Stomach (tissue), 9 donors: ENCODE measurements around the gene CARMIL1. TPM values are rescaled to one million over a fixed set of nuclear protein-coding genes. Genes with fewer than 3 reads are reported as not detected.
A peak's percentile ranks its signal among the peaks of the same experiment; 100 is the strongest.

Experiments
- DNase-seq, 2 donors: peaks; one replicate each; pipeline versions ENCODE4 v3.0.0 to v3.0.0-alpha.2; 2013 to 2019
- H3K27ac ChIP-seq, 5 donors: fragments of 200-600 bp in 4 of 5; sonication (generic) in 4 of 5; one replicate each; pipeline ENCODE4 v1.5.1; 2013 to 2019; ENCODE audit warnings: mild to moderate bottlenecking in 1 of 5, moderate library complexity in 1 of 5
- H3K27me3 ChIP-seq, 3 donors: fragments of 200-600 bp; sonication (generic); one replicate each; pipeline ENCODE4 v1.5.1; 2017 to 2019; ENCODE audit warnings: mixed run types in 1 of 3
- H3K36me3 ChIP-seq, 4 donors: fragments of 200-600 bp; sonication (generic); 1 replicate in 3 of 4; 2 replicates in 1 of 4; pipeline ENCODE4 v1.5.1; 2016 to 2019
- H3K4me1 ChIP-seq, 4 donors: fragments of 200-600 bp; sonication (generic); one replicate each; pipeline ENCODE4 v1.5.1; 2016 to 2019
- H3K4me3 ChIP-seq, 4 donors: fragments of 200-600 bp; sonication (generic) in 3 of 4; one replicate each; pipeline ENCODE4 v1.5.1; 2016 to 2019; ENCODE audit warnings: mild to moderate bottlenecking in 1 of 4
- H3K9me3 ChIP-seq, 4 donors: fragments of 200-600 bp; sonication (generic); one replicate each; pipeline ENCODE4 v1.5.1; 2016 to 2019
- EP300 ChIP-seq: sonication (generic); formaldehyde crosslinking; IDR thresholded peaks from one replicate; pipeline ENCODE4 v1.6.1; 2017; ENCODE audit warnings: antibody characterized with exemption
- POLR2A ChIP-seq, 4 donors: fragments of 450-650 bp; IDR thresholded peaks; one replicate each; pipeline ENCODE4 v1.6.1; 2016; ENCODE audit warnings: antibody characterized with exemption in 4 of 4, control low read depth in 2 of 4, mild to moderate bottlenecking in 1 of 4, moderate library complexity in 1 of 4
- POLR2AphosphoS5 ChIP-seq, 3 donors: sonication (generic); formaldehyde crosslinking; IDR thresholded peaks; one replicate each; pipeline ENCODE4 v1.6.1; 2016; ENCODE audit warnings: antibody characterized with exemption in 3 of 3
- WGBS, 5 donors: extraction: QIAGEN DNeasy Blood & Tissue Kit in 3 of 5; methylation state at CpG; one replicate each; pipeline versions ENCODE4 v1.1.5 to v1.1.7; 2013 to 2018; 5-methylcytosine and 5-hydroxymethylcytosine counted together
- intact Hi-C: fragments of 100-400 bp; cut with DNase I; formaldehyde crosslinking; loops from one replicate; pipeline ENCODE4 v1.15.1; 2023; ENCODE audit warnings: low total_unique reads
- polyA plus RNA-seq, 3 donors: library from polyadenylated mRNA; stranded (reverse); fragments of 200-250 nt; gene quantifications; one replicate each; pipeline ENCODE4 v1.2.3, GENCODE V29; 2013
- total RNA-seq, 5 donors: library from RNA; depleted of rRNA; stranded (reverse); fragments of >200 nt; gene quantifications; one replicate each; pipeline versions ENCODE4 v1.1.0 to v1.2.3, GENCODE V29; 2014 to 2016
- TF ChIP-seq, protein P1 (sequence below), 7 experiments: fragments of 450-650 bp in 4 of 7; fragments of 200-600 bp in 3 of 7; sonication (generic) in 3 of 7; IDR thresholded peaks; one replicate each; pipeline ENCODE4 v1.5.1; 2016 to 2019; ENCODE audit warnings: antibody characterized with exemption in 7 of 7, control low read depth in 2 of 7, mild to moderate bottlenecking in 1 of 7
- donor health status: healthy with polysubstance abuse.
- donor health status: Bipolar disorder and iron deficiency.
- donor health status: healthy.

The CARMIL1 gene
- total and polyA plus RNA-seq, 8 donors, result 10.5 to 42.7 (median 14.9) TPM

DNA sequence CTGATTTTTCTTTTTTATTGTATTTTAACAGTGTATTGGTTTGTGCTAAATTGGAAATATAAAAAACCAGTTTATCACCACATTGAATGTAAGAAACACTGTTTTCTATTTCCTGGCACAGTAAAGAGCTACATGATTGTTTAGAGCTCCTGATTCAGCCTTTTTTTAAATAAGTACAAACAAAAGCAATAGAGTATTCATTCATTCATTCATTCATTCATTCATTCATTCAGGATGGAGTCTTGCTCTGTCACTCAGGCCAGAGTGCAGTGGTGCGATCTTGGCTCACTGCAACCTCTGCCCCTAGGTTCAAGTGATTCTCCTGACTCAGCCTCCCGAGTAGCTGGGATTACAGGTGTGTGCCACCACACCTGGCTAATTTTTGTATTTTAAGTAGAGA, 276.0 kb downstream of the CARMIL1 start:
- Histone ChIP-seq H3K9me3 (no peaks in the 10 kb centered on the region), H3K27me3 (no peaks in the 10 kb centered on the region), H3K36me3 (peaks cover 0 to 7% (median 3%) of the 10 kb centered on the region in 4 donors), H3K27ac (no peak overlapping the region), H3K4me3 (no peak overlapping the region), H3K4me1 (no peaks in the 10 kb centered on the region)
- no peak for DNase-seq
- no peak for TF ChIP-seq EP300
- TF ChIP-seq, protein P1, sequence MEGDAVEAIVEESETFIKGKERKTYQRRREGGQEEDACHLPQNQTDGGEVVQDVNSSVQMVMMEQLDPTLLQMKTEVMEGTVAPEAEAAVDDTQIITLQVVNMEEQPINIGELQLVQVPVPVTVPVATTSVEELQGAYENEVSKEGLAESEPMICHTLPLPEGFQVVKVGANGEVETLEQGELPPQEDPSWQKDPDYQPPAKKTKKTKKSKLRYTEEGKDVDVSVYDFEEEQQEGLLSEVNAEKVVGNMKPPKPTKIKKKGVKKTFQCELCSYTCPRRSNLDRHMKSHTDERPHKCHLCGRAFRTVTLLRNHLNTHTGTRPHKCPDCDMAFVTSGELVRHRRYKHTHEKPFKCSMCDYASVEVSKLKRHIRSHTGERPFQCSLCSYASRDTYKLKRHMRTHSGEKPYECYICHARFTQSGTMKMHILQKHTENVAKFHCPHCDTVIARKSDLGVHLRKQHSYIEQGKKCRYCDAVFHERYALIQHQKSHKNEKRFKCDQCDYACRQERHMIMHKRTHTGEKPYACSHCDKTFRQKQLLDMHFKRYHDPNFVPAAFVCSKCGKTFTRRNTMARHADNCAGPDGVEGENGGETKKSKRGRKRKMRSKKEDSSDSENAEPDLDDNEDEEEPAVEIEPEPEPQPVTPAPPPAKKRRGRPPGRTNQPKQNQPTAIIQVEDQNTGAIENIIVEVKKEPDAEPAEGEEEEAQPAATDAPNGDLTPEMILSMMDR (IDR thresholded peaks at IDR 0.05), result no peak
- TF ChIP-seq POLR2A (IDR thresholded peaks at IDR 0.05), result no peak
- TF ChIP-seq POLR2AphosphoS5 (IDR thresholded peaks at IDR 0.05), result no peak
- intact Hi-C loops, result no loop called here
- WGBS, 5 donors, result 93 to 100% (median 98%) methylated on average over 2 of the region's 2 CpGs

DNA sequence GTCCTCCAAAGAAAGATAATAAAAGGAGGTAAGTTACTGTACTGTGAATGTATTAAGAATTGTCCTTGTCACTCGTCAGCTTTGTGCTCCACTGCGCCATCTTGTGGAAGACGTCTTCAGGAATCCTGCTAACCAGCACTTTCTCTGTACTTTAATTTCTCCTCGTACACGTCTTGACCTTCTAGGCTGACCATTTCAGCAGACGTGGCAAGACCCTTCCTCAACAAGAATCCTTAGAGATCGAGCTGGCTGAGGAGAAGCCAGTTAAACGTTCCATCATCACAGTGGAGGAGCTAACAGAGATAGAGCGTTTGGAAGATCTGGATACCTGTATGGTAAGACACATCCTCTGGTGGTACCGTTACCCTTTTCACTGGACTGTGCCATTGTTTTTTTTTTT, 277.3 kb downstream of the CARMIL1 start:
- peak; percentile 82 to 90 for DNase-seq
- no peak overlapping the region for H3K4me3 ChIP-seq
- no peaks in the 10 kb centered on the region for H3K9me3 ChIP-seq
- no peak for TF ChIP-seq POLR2A (IDR thresholded peaks at IDR 0.05)
- no peak for TF ChIP-seq EP300
- TF ChIP-seq, protein P1 (IDR thresholded peaks at IDR 0.05), result peak in 5 of 7 experiments; percentile 31 to 69 (median 61)
- TF ChIP-seq POLR2AphosphoS5 (IDR thresholded peaks at IDR 0.05), result no peak
- H3K27me3 ChIP-seq, result no peaks in the 10 kb centered on the region
- WGBS, 5 donors, result 20 to 27% (median 23%) methylated on average over 10 of the region's 10 CpGs
- H3K4me1 ChIP-seq, result no peaks in the 10 kb centered on the region
- H3K36me3 ChIP-seq, result peaks cover 0 to 4% (median 0%) of the 10 kb centered on the region in 4 donors
- intact Hi-C loops, result no loop called here
- H3K27ac ChIP-seq, result no peak overlapping the region

DNA sequence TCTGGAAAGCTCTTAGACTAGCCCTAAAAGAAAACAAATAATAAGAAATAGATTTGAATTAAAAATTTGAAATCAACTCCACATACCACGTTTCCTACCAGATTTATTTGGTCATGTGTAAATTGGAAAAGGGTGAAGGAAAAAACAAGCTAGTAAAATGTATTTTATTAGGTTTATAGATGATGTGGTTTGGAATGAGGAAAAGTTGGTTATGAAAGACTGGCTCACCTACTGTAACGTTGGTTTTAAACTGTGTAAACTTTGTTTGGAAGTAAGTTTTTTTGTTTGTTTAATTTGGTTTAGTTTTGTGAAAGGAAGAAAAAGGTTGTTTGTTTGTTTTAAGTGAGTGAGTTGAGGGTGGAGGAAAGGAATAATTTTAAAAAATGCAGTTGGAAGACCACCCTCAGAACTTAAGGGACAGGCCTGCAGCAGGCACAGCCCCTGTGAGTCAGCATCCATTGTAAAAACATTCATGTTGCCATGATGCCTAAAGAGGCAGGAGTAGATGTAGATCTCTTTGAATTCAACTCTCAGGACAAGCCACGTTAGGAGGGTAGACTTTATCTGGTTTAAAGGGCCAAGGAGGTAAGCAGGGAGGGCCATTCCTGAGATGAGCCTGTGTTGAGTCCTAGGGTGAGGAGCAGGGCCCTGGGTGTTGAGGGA, 279.1 kb downstream of the CARMIL1 start:
- WGBS, 5 donors, result 58 to 73% (median 63%) methylated on average over 3 of the region's 3 CpGs
- H3K27me3 ChIP-seq, result no peaks in the 10 kb centered on the region
- intact Hi-C loops, result no loop called here
- DNase-seq, result no peak
- peaks cover 0 to 4% (median 0%) of the 10 kb centered on the region in 4 donors for H3K36me3 ChIP-seq
- no peak overlapping the region for H3K4me3 ChIP-seq
- no peaks in the 10 kb centered on the region for H3K4me1 ChIP-seq
- H3K9me3 ChIP-seq, result no peaks in the 10 kb centered on the region
- H3K27ac ChIP-seq, result no peak overlapping the region
- TF ChIP-seq, protein P1 (IDR thresholded peaks at IDR 0.05), result no peak
- no peak for TF ChIP-seq POLR2A (IDR thresholded peaks at IDR 0.05)
- TF ChIP-seq EP300, result no peak
- TF ChIP-seq POLR2AphosphoS5 (IDR thresholded peaks at IDR 0.05), result no peak

DNA sequence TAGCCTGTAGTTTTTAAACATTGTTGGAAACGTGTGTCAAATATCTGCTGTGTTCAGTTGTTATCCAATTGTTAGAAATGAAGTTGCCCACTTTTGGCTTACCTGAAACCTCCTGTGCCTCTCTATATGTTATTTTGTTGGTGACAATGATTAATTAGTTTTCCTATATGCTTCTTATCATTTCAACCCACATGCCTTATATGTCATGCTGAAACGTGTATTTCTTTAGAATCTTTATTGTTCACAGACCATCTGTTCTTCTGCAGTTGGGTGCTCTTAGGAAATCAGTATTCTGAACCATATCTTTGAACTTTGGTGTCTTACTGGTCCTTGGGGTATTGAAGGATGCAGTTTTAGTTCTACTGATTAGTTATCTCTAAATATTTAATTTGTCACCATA, 281.7 kb downstream of the CARMIL1 start:
- TF ChIP-seq POLR2A (IDR thresholded peaks at IDR 0.05) (no peak), POLR2AphosphoS5 (IDR thresholded peaks at IDR 0.05) (no peak), EP300 (no peak)
- TF ChIP-seq, protein P1 (IDR thresholded peaks at IDR 0.05), result no peak
- WGBS, 5 donors, result 54 to 61% (median 55%) methylated on average over 2 of the region's 2 CpGs
- Histone ChIP-seq H3K4me3 (no peak overlapping the region), H3K4me1 (no peaks in the 10 kb centered on the region), H3K27me3 (no peaks in the 10 kb centered on the region), H3K36me3 (peaks cover 0 to 4% (median 0%) of the 10 kb centered on the region in 4 donors), H3K9me3 (no peaks in the 10 kb centered on the region), H3K27ac (no peak overlapping the region)
- intact Hi-C loops, result no loop called here
- no peak for DNase-seq
